Measurements from ENCODE around the gene DYNC1I2.
"Not testable (repeated sequence)": the region's sequence is repeated elsewhere in the genome, so short reads cannot be mapped to it uniquely, and the experiment has no call there.

The DYNC1I2 gene

GRCh38 chr2:171745806-171746205, 58.5 kb downstream of the DYNC1I2 start:
- DNase-seq (ENCODE audit: low read depth): no peak
- no peak for TF ChIP-seq CTCF (IDR thresholded peaks at IDR 0.05; ENCODE audit: low read length, missing control alignments)
- no peak overlapping the region for H3K4me3 ChIP-seq (replicated peaks; ENCODE audit: low read depth, low read length)

- no peak for TF ChIP-seq CTCF (IDR thresholded peaks at IDR 0.05; ENCODE audit: low read length, missing control alignments)
- no peak overlapping the region for H3K4me3 ChIP-seq (replicated peaks; ENCODE audit: low read depth, low read length)
- no peak for DNase-seq (ENCODE audit: low read depth)
These were observed 60.1 kb downstream of the DYNC1I2 start for GRCh38 chr2:171747371-171747770.

GRCh38 chr2:171754254-171754939, 67.1 kb downstream of the DYNC1I2 start:
- no peak for DNase-seq (ENCODE audit: low read depth)
- H3K4me3 ChIP-seq (replicated peaks; ENCODE audit: low read depth, low read length): no peak overlapping the region
- no peak for TF ChIP-seq CTCF (IDR thresholded peaks at IDR 0.05; ENCODE audit: low read length, missing control alignments)

GRCh38 chr2:171758762-171759161, 71.5 kb downstream of the DYNC1I2 start:
- not testable (repeated sequence) for DNase-seq (ENCODE audit: low read depth); H3K4me3 ChIP-seq (replicated peaks; ENCODE audit: low read depth, low read length)

GRCh38 chr2:171761176-171761575, 73.9 kb downstream of the DYNC1I2 start:
- DNase-seq (ENCODE audit: low read depth); H3K4me3 ChIP-seq (replicated peaks; ENCODE audit: low read depth, low read length): not testable (repeated sequence)

- peak; percentile 27 for DNase-seq (ENCODE audit: low read depth)
- no peak overlapping the region for H3K4me3 ChIP-seq (replicated peaks; ENCODE audit: low read depth, low read length)
- no peak for TF ChIP-seq CTCF (IDR thresholded peaks at IDR 0.05; ENCODE audit: low read length, missing control alignments)
These were observed 75.8 kb downstream of the DYNC1I2 start for GRCh38 chr2:171762879-171763573.

- H3K4me3 ChIP-seq (replicated peaks; ENCODE audit: low read depth, low read length): no peak overlapping the region
- DNase-seq (ENCODE audit: low read depth): no peak
- no peak for TF ChIP-seq CTCF (IDR thresholded peaks at IDR 0.05; ENCODE audit: low read length, missing control alignments)
These were observed 76.3 kb downstream of the DYNC1I2 start for GRCh38 chr2:171763602-171764001.

- H3K4me3 ChIP-seq (replicated peaks; ENCODE audit: low read depth, low read length): no peak overlapping the region
- no peak for TF ChIP-seq CTCF (IDR thresholded peaks at IDR 0.05; ENCODE audit: low read length, missing control alignments)
- no peak for DNase-seq (ENCODE audit: low read depth)
These were observed 84.2 kb downstream of the DYNC1I2 start for GRCh38 chr2:171771463-171771862.
